ENCODE results near the gene SLC12A5.

- TF ChIP-seq, protein P1, sequence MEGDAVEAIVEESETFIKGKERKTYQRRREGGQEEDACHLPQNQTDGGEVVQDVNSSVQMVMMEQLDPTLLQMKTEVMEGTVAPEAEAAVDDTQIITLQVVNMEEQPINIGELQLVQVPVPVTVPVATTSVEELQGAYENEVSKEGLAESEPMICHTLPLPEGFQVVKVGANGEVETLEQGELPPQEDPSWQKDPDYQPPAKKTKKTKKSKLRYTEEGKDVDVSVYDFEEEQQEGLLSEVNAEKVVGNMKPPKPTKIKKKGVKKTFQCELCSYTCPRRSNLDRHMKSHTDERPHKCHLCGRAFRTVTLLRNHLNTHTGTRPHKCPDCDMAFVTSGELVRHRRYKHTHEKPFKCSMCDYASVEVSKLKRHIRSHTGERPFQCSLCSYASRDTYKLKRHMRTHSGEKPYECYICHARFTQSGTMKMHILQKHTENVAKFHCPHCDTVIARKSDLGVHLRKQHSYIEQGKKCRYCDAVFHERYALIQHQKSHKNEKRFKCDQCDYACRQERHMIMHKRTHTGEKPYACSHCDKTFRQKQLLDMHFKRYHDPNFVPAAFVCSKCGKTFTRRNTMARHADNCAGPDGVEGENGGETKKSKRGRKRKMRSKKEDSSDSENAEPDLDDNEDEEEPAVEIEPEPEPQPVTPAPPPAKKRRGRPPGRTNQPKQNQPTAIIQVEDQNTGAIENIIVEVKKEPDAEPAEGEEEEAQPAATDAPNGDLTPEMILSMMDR (IDR thresholded peaks at IDR 0.05; ENCODE audit: low read length) = no peak
- TF ChIP-seq EZH2 (optimal IDR thresholded peaks at IDR 0.05; ENCODE audit: low read depth, low read length) = no peak
These were observed 47.8 kb downstream of the SLC12A5 start for GRCh38 chr20:46076806-46077205.
